IMR-90 (cell line): ENCODE data around the gene EPB41L2. TPM values are rescaled to one million over a fixed set of nuclear protein-coding genes. Genes with fewer than 3 reads are reported as not detected.

Experiments
- ATAC-seq: fragments of 200-7000 bp; cut with Tn5 transposase; 2 replicates; pipeline ENCODE4 v1.9.1; 2020; ENCODE audit warnings: low read depth, mild to moderate bottlenecking, moderate library complexity
- Bru-seq: library from RNA; stranded (reverse); fragments of 400-500 nt; gene quantifications from one replicate; lab custom pipeline; 2021; lab: Mats Ljungman, UMichigan
- BruChase-seq, 2 experiments: library from RNA; stranded (reverse); fragments of 400-500 nt; gene quantifications; one replicate each; lab custom pipeline; 2021; lab: Mats Ljungman, UMichigan
- BruUV-seq: library from RNA; stranded (reverse); fragments of 400-500 nt; replicated peaks from 2 replicates; lab custom pipeline; 2021; lab: Mats Ljungman, UMichigan
- CTCF ChIA-PET: fragments of 300-600 bp; formaldehyde crosslinking; extraction: SDS; loops from one replicate; lab custom pipeline; 2021; ENCODE audit warnings: antibody characterized with exemption; lab: Yijun Ruan, JAX
- POLR2A ChIA-PET: fragments of 300-600 bp; sonication (Branson Sonifier 250); formaldehyde crosslinking; loops from one replicate; lab custom pipeline; 2022; ENCODE audit warnings: antibody characterized with exemption; ENCODE audit not compliant: unreplicated experiment; lab: Charles Lee
- DNase-seq: peaks from one replicate; pipeline ENCODE4 v3.0.0; 2013
- H2AFZ ChIP-seq: replicated peaks from 2 replicates; pipeline ENCODE3; 2013; ENCODE audit warnings: low read length, mild to moderate bottlenecking; ENCODE audit not compliant: poor library complexity
- H2AK5ac ChIP-seq: 2 replicates; pipeline ENCODE4 v1.6.1; 2013; ENCODE audit warnings: low read depth, low read length, inconsistent platforms
- H2AK9ac ChIP-seq: replicated peaks from 2 replicates; pipeline ENCODE3; 2013; ENCODE audit warnings: mild to moderate bottlenecking, low read depth, low read length, moderate library complexity; ENCODE audit not compliant: poor library complexity
- H2BK120ac ChIP-seq: 2 replicates; pipeline ENCODE4 v1.6.1; 2013; ENCODE audit warnings: low read depth, low read length, inconsistent platforms
- H2BK15ac ChIP-seq: 3 replicates; pipeline ENCODE4 v1.6.1; 2013; ENCODE audit warnings: low read depth, low read length, inconsistent platforms
- H2BK20ac ChIP-seq: 2 replicates; pipeline ENCODE4 v1.6.1; 2013; ENCODE audit warnings: low read depth, mild to moderate bottlenecking, inconsistent platforms, low read length, moderate library complexity
- H2BK5ac ChIP-seq: 2 replicates; pipeline ENCODE4 v1.6.1; 2013; ENCODE audit warnings: mild to moderate bottlenecking, low read depth, low read length, inconsistent platforms; ENCODE audit not compliant: poor library complexity, severe bottlenecking
- H3K14ac ChIP-seq: replicated peaks from 2 replicates; pipeline ENCODE4 v1.6.1; 2013; ENCODE audit warnings: low read depth, low read length, inconsistent platforms
- H3K18ac ChIP-seq: 2 replicates; pipeline ENCODE4 v1.6.1; 2013; ENCODE audit warnings: low read depth, low read length, control low read depth
- H3K23ac ChIP-seq: 2 replicates; pipeline ENCODE4 v1.6.1; 2013; ENCODE audit warnings: low read depth, low read length, inconsistent platforms
- H3K27ac ChIP-seq: 2 replicates; pipeline ENCODE4 v1.5.1; 2013; ENCODE audit warnings: mild to moderate bottlenecking, control low read depth, low read length; ENCODE audit not compliant: insufficient read depth
- H3K27me3 ChIP-seq: 2 replicates; pipeline ENCODE4 v1.6.1; 2013; ENCODE audit warnings: low read length; ENCODE audit not compliant: control insufficient read depth, insufficient read depth
- H3K36me3 ChIP-seq: 2 replicates; pipeline ENCODE4 v1.6.1; 2013; ENCODE audit warnings: low read length, mixed read lengths; ENCODE audit not compliant: control insufficient read depth, insufficient read depth
- H3K4ac ChIP-seq: 2 replicates; pipeline ENCODE4 v1.6.1; 2013; ENCODE audit warnings: low read depth, low read length, inconsistent platforms
- H3K4me1 ChIP-seq: 2 replicates; pipeline ENCODE4 v1.6.1; 2013; ENCODE audit warnings: low read length, mixed read lengths; ENCODE audit not compliant: control insufficient read depth, insufficient read depth
- H3K4me2 ChIP-seq: 2 replicates; pipeline ENCODE4 v1.6.1; 2013; ENCODE audit warnings: low read depth, mild to moderate bottlenecking, control low read depth, low read length, moderate library complexity
- H3K4me3 ChIP-seq: 2 replicates; pipeline ENCODE4 v1.5.1; 2013; ENCODE audit warnings: low read depth, mild to moderate bottlenecking, control low read depth, low read length, moderate library complexity; ENCODE audit not compliant: insufficient read depth
- H3K56ac ChIP-seq: 2 replicates; pipeline ENCODE4 v1.6.1; 2013; ENCODE audit warnings: low read length, inconsistent platforms; ENCODE audit not compliant: insufficient read depth; ENCODE audit errors: extremely low read depth
- H3K79me1 ChIP-seq, 2 experiments: 2 replicates each; pipeline ENCODE4 v1.6.1; 2013; ENCODE audit warnings: low read length in 2 of 2, inconsistent platforms in 1 of 2, low read depth in 1 of 2
- H3K9ac ChIP-seq: 2 replicates; pipeline ENCODE4 v1.6.1; 2013; ENCODE audit warnings: low read depth, low read length, control low read depth
- H3K9me1 ChIP-seq: 2 replicates; pipeline ENCODE4 v1.6.1; 2013; ENCODE audit warnings: low read length, inconsistent platforms; ENCODE audit not compliant: insufficient read depth
- H3K9me3 ChIP-seq: 2 replicates; pipeline ENCODE4 v1.6.1; 2013; ENCODE audit warnings: low read length; ENCODE audit not compliant: control insufficient read depth, insufficient read depth
- H4K20me1 ChIP-seq: 2 replicates; pipeline ENCODE4 v1.6.1; 2013; ENCODE audit warnings: low read length, inconsistent platforms; ENCODE audit not compliant: insufficient read depth
- H4K5ac ChIP-seq: 2 replicates; pipeline ENCODE4 v1.6.1; 2013; ENCODE audit warnings: mild to moderate bottlenecking, low read depth, low read length, control low read depth
- H4K8ac ChIP-seq, 2 experiments: 2 replicates each; pipeline ENCODE4 v1.6.1; 2013; ENCODE audit warnings: low read depth in 2 of 2, low read length in 2 of 2, control low read depth in 1 of 2, inconsistent platforms in 1 of 2
- H4K91ac ChIP-seq: 2 replicates; pipeline ENCODE4 v1.6.1; 2013; ENCODE audit warnings: low read depth, low read length, inconsistent platforms; ENCODE audit not compliant: insufficient read depth
- BHLHE40 ChIP-seq: fragments of 150-350 bp; IDR thresholded peaks from 2 replicates; pipeline ENCODE4 v1.6.1; 2016; ENCODE audit warnings: mild to moderate bottlenecking, low read depth, low read length
- CEBPB ChIP-seq: IDR thresholded peaks from 2 replicates; pipeline ENCODE4 v1.6.1; 2012; ENCODE audit warnings: low read depth, low read length, improper control_type of control experiment
- CHD1 ChIP-seq: IDR thresholded peaks from 2 replicates; pipeline ENCODE4 v1.6.1; 2012; ENCODE audit warnings: low read depth, low read length, improper control_type of control experiment
- ELK1 ChIP-seq: fragments of 150-350 bp; IDR thresholded peaks from 2 replicates; pipeline ENCODE4 v1.6.1; 2016; ENCODE audit warnings: low read depth, mild to moderate bottlenecking, low read length, moderate library complexity, borderline replicate concordance
- MAFK ChIP-seq: IDR thresholded peaks from 2 replicates; pipeline ENCODE4 v1.6.1; 2012; ENCODE audit warnings: low read depth, low read length, improper control_type of control experiment
- MAZ ChIP-seq: IDR thresholded peaks from 2 replicates; pipeline ENCODE4 v1.6.1; 2012; ENCODE audit warnings: low read depth, mild to moderate bottlenecking, low read length, improper control_type of control experiment, moderate library complexity, borderline replicate concordance
- NFE2L2 ChIP-seq: fragments of 150-350 bp; IDR thresholded peaks from 2 replicates; pipeline ENCODE4 v1.6.1; 2016; ENCODE audit warnings: low read depth, mild to moderate bottlenecking, low read length
- RAD21 ChIP-seq: IDR thresholded peaks from 2 replicates; pipeline ENCODE4 v1.6.1; 2012; ENCODE audit warnings: low read length, improper control_type of control experiment
- SMC3 ChIP-seq: fragments of 150-350 bp; IDR thresholded peaks from 2 replicates; pipeline ENCODE4 v1.6.1; 2016; ENCODE audit warnings: low read depth, mild to moderate bottlenecking, antibody characterized with exemption, low read length, moderate library complexity
- USF2 ChIP-seq: fragments of 150-350 bp; IDR thresholded peaks from 2 replicates; pipeline ENCODE4 v1.6.1; 2017; ENCODE audit warnings: mild to moderate bottlenecking, antibody characterized with exemption, low read length, low read depth
- WGBS, 2 experiments: methylation state at CpG; one replicate each; pipeline versions ENCODE4 v1.1.5 to v1.1.7; 2013; ENCODE audit warnings: missing lambda C conversion rate in 2 of 2; ENCODE audit not compliant: insufficient read length in 1 of 2; ENCODE audit errors: extremely low coverage in 2 of 2; 5-methylcytosine and 5-hydroxymethylcytosine counted together
- dilution Hi-C: fragments of 300-500 bp; cut with HindIII; formaldehyde crosslinking; loops from one replicate; pipeline ENCODE4 v1.14.3; 2018; ENCODE audit warnings: low sequenced_read_pairs; ENCODE audit not compliant: unreplicated experiment
- in situ Hi-C: fragments of 300-500 bp; cut with MboI; formaldehyde crosslinking; loops from 3 replicates; pipeline ENCODE4 v1.14.3; 2019; ENCODE audit warnings: low sequenced_read_pairs, inconsistent platforms, mixed read lengths
- intact Hi-C: fragments of 100-400 bp; cut with micrococcal nuclease; formaldehyde crosslinking; loops from 2 replicates; pipeline ENCODE4 v1.10.0; 2022
- long read RNA-seq: library from polyadenylated mRNA; unstranded; transcript quantifications from one replicate; pipeline ENCODE4 v2.0.0, GENCODE V29; 2021; ENCODE audit not compliant: unreplicated experiment
- polyA plus RNA-seq, 3 experiments: library from polyadenylated mRNA; depleted of rRNA; stranded (reverse); fragments of >200 nt; gene quantifications; 2 replicates each; pipeline ENCODE4 v1.2.3, GENCODE V29; 2012; ENCODE audit warnings: low replicate concordance in 1 of 3
- total RNA-seq: library from RNA; depleted of rRNA; stranded (reverse); fragments of >200 nt; gene quantifications from 2 replicates; pipeline ENCODE4 v1.2.3, GENCODE V29; 2012; rRNA removed

The EPB41L2 gene
- total RNA-seq (85.7 and 89.2 TPM in 2 replicates), polyA plus RNA-seq (2012; rRNA removed) (81.5 and 99.8 TPM in 2 replicates), Bru-seq, nascent RNA (percentile 97 among the genes with signal in this experiment), BruChase-seq, experiment 1, labeled RNA remaining after a 6-hour chase (percentile 94 among the genes with signal in this experiment), BruChase-seq, experiment 2, labeled RNA remaining after a 2-hour chase (percentile 96 among the genes with signal in this experiment)
- polyA plus RNA-seq (2012; cell fraction: cytosol; rRNA removed), result 21.4 and 45.0 TPM in 2 replicates
- polyA plus RNA-seq (2012; cell fraction: nucleus; rRNA removed; ENCODE audit: low replicate concordance), result 75.6 and 386 TPM in 2 replicates
- long read RNA-seq, full-length matches to known transcripts, result 29 of 100 reads
- long read RNA-seq, partial matches to known transcripts, result 44 of 100 reads
- long read RNA-seq, other reads (novel, unspliced or antisense), result 27 of 100 reads

GRCh38 chr6:131063028-131063763 lies at the start of gene EPB41L2:
EPB41L2 (minus strand) TSS chr6:131063245; CDS start chr6:130956485, 106,760 bp downstream.
- DNase-seq, result peak; percentile 86
- peak within 1 kb of the TSS; percentile 7; the same call in 2 of the 3 replicates for H2BK15ac ChIP-seq
- in situ Hi-C loops, result no loop called here
- H3K9me3 ChIP-seq, result no peaks in the 10 kb centered on the region
- peak within 1 kb of the TSS; percentile 87 for H3K27ac ChIP-seq
- peak within 1 kb of the TSS; percentile 89 for H3K4ac ChIP-seq
- H3K4me1 ChIP-seq, result 0 out of 2 replicates have a peak, but pooled peaks cover 3% of the 10 kb centered on the region
- no TSS peak for BruUV-seq
- peak within 1 kb of the TSS; percentile 74 for H4K91ac ChIP-seq
- H3K79me1 ChIP-seq, result peaks cover 0 to 22% of the 10 kb centered on the region in 2 experiments; a peak in 3 of 4 replicates
- 1% methylated on average over 19 of the region's 61 CpGs; no CpG with 5 or more reads in 1 of the 2 experiments for WGBS, 2 experiments
- dilution Hi-C loops, result no loop called here
- H3K23ac ChIP-seq, result peak within 1 kb of the TSS; percentile 75
- H3K14ac ChIP-seq, result peak within 1 kb of the TSS; percentile 85
- peaks cover 16% of the 10 kb centered on the region; the same call in 1 of the 2 replicates for H4K20me1 ChIP-seq
- H3K4me3 ChIP-seq, result peak within 1 kb of the TSS; percentile 65
- peak within 1 kb of the TSS; percentile 76 for H3K18ac ChIP-seq
- peak within 1 kb of the TSS; percentile 60 for H2BK20ac ChIP-seq
- H4K8ac ChIP-seq, result peak within 1 kb of the TSS; percentile 45 to 72; a peak in 3 of 4 replicates
- H3K9ac ChIP-seq, result peak within 1 kb of the TSS; percentile 90
- peak within 1 kb of the TSS; percentile 13 for H4K5ac ChIP-seq
- H3K27me3 ChIP-seq, result no peaks in the 10 kb centered on the region
- POLR2A ChIA-PET, result no interaction called here
- peak within 1 kb of the TSS; percentile 71; the same call in 1 of the 2 replicates for H3K56ac ChIP-seq
- peak; percentile 93 for ATAC-seq
- H2AFZ ChIP-seq, result peak within 1 kb of the TSS; percentile 88
- peak within 1 kb of the TSS; percentile 75 for H2BK120ac ChIP-seq
- no peaks in the 10 kb centered on the region; the same call in 1 of the 2 replicates for H3K9me1 ChIP-seq
- peak within 1 kb of the TSS; percentile 99 for H3K4me2 ChIP-seq
- intact Hi-C loops, result loop anchor here (1.0 to 5.0 kb wide), 4 partner anchors 53 to 173 kb away; partner anchors contain the start of gene AKAP7
- no peaks in the 10 kb centered on the region for H3K36me3 ChIP-seq
- H2AK9ac ChIP-seq, result peak within 1 kb of the TSS; percentile 66
- peak within 1 kb of the TSS; percentile 89 for H2BK5ac ChIP-seq
- CTCF ChIA-PET, result interaction anchor here (0.6 kb wide), 1 partner anchor 105 kb away, joined by 4 read pairs; no protein-coding TSS in a partner anchor
- peak within 1 kb of the TSS; percentile 62 for H2AK5ac ChIP-seq
- TF ChIP-seq USF2 (no peak), MAZ (peak; percentile 98), ELK1 (no peak), BHLHE40 (peak; percentile 48; the same call in 1 of the 2 replicates), NFE2L2 (no peak), MAFK (no peak), RAD21 (peak; percentile 17), CHD1 (no peak), CEBPB (no peak), SMC3 (no peak)
